Right renal cortex interstitium (tissue), 3 donors: ENCODE results near the gene KDM5B. TPM values are rescaled to one million over a fixed set of nuclear protein-coding genes. Genes with fewer than 3 reads are reported as not detected.
"Not testable (repeated sequence)": the region's sequence is repeated elsewhere in the genome, so short reads cannot be mapped to it uniquely, and the experiment has no call there.

Experiments used
- DNase-seq, 3 donors: peaks; one replicate each; pipeline ENCODE4 v3.0.0-alpha.2; 2013; ENCODE audit warnings: low read depth in 3 of 3, low spot score in 2 of 3
- polyA plus RNA-seq, 3 donors: library from polyadenylated mRNA; unstranded; fragments of 120-200 nt; gene quantifications; one replicate each; pipeline ENCODE4 v1.2.1, GENCODE V29; 2013; ENCODE audit not compliant: insufficient read length in 3 of 3

Gene KDM5B
- 100 to 1,000 TPM in 1 of 3 donors, 10 to 100 TPM in 2; 94.2 to 101 (median 94.4) TPM for polyA plus RNA-seq

- no peak for DNase-seq
Measured at GRCh38 chr1:202807926-202808757, at the start of gene KDM5B. Gene KDM5B, minus strand, starts transcription at chr1:202808421. Its CDS starts 116 bp downstream, at chr1:202808305.

DNA sequence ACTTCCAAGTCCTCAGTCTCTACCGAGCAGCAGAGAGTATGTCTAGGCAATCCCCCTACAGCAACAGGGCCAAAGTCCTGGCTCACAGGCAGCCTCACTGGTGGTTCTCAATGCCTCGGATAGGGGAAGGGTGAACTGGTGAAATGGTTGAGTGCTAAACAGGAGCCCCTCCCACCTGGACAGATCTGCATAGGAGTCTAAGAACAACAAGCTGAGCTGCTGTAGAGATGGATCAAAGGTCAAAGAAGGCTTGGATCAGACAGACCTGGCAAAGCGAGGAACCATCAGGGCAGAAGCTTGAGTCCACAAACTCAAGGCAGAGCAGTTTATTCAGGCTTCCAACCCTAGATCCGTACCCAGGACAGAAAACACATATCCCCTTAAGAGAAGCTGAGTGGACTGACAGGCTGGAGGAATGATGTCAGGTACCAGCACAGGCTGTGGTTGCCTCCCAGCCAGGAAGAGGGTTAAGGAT, 49.0 kb upstream of the KDM5B start:
- DNase-seq: no peak

DNA sequence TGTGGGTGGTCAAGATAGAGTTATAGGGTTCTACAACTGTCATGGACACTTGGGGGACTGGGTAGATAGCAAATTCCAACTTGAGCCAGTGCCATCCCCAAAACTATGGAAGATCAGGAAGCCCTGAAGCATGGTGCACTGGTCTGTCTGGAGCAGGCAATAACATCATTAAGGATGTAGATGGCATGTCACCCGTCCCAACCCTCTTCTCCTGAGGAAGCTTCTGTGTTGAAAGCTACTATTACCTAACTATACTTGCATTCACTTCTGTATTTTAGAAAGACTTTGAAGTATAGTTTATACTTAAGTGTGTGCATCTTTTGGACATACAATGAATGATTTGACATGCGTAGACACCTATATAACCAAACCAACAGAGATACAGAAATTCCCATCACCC, 47.8 kb upstream of the KDM5B start:
- no peak for DNase-seq

- no peak for DNase-seq
Measured at GRCh38 chr1:202854787-202855186, 46.6 kb upstream of the KDM5B start.

DNA sequence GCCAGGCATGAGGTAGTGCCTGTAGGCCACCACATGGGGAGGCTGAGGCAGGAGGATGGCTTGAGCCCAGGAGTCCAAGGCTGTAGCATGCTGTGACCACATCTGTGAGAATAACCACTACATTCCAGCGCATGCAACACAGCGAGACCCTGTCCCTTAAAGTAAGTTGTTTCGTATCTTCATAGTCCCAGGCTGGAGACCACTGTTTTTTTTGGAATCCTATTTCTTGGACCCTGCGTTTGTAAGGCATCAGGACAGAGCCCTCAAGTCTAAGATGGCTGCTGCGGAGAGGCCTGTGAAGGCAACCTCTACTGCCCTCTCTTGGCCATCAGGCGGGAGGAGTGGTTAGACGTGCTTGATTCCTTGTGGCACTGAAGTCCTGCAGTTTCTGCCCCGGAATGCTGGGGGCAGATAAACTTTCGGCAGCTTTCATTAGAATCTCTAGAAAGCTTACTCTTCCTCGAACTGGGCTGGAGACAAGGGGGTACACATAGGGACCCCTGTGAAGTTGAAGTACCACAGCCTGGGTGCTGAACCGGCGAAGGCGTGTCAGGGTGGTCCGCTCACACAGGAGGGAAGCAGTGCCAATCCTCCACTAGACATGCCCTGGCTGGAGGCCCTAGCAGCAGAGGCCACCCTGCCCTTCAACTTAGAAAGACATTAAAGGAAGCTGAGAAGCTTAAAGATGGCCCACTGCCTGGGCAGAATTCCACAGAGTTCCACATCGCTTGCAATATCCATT, 44.1 kb upstream of the KDM5B start:
- DNase-seq: no peak

GRCh38 chr1:202850593-202851362, 42.6 kb upstream of the KDM5B start:
- no peak for DNase-seq

- DNase-seq: no peak
Measured at GRCh38 chr1:202848191-202848542, 39.9 kb upstream of the KDM5B start.

- DNase-seq: no peak
Measured at GRCh38 chr1:202844935-202845334, 36.7 kb upstream of the KDM5B start.

DNA sequence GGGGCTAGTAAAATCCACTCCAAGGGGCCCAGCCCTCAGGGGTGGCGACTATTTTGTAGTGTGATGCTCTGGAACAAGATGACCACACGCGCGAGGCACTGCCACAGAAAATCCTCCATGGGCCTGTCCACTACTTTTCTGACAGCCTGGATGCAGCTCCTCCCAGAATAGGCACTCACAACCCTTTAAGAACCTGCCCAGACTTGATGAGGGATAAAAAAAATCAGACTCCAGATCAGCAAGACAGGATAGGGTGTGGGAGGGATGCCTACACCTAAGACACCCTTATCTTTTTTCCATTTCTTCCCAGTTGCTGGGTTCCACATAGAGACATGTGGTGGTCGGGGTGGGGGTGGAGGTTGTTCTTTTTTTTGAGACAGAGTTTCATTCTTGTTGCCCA, 36.0 kb upstream of the KDM5B start:
- no peak for DNase-seq

- DNase-seq: no peak
Measured at GRCh38 chr1:202843081-202843480, 34.9 kb upstream of the KDM5B start.

GRCh38 chr1:202837746-202838262, 29.6 kb upstream of the KDM5B start:
- DNase-seq: no peak

DNA sequence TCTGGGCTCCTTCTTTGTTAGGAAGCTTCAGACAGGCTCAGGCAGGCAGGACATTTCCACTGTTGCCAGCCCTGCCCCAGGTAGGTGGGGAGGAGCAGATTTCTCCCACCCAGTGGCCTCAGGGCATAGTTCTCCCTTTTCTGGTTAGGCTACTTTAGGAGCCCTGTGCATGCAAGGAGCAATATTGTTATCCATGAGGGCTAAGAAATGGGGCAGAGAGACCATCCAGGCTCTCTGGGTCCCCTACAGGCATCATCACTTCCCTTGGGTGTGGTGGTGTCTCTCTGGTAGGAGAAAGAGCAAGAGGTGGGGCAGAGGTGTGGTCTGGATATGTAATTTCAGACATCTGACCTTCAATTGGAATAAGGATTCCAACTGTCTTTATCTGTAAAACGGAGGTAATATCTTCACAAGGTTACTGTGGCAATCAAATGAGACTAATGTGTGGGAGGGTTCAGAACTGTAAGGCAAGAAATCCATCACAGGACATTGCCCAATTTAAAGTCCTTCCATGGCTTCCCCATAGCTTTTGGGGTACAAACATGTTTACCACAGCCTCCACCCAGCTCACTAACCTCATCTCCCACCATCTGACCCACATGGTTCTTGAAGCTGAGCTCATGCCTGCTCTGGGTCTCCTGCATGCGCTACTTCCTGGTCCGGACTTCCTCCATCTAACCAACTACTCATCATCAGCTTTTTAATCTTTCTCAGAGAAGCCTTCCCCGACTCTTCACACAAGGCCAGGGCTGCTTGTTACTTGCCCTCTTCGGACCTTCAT, 28.6 kb upstream of the KDM5B start:
- DNase-seq: no peak

- DNase-seq: no peak
Measured at GRCh38 chr1:202835548-202836072, 27.4 kb upstream of the KDM5B start.

- no peak for DNase-seq
Measured at GRCh38 chr1:202834771-202835547, 26.7 kb upstream of the KDM5B start.

DNA sequence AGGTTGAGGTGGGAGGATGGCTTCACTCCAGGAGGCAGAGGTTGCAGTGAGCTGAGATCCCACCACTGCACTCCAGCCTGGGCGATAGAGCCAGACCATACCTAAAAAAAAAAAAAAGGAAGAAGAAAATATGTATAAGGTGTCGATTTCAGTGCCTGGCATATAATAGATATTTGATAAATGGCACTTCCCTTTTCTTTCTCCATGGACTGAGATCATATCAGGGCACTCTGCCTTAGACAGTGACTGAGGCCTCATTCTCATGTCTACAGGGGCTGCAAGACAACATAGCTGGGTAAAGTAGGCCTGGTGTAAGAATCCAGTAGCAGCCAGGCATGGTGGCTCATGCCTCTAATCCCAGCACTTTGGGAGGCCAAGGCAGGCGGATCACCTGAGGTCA, 23.7 kb upstream of the KDM5B start:
- no peak for DNase-seq

GRCh38 chr1:202829223-202829622, 21.0 kb upstream of the KDM5B start:
- not testable (repeated sequence) for DNase-seq

- DNase-seq: no peak
Measured at GRCh38 chr1:202825748-202826147, 17.5 kb upstream of the KDM5B start.

DNA sequence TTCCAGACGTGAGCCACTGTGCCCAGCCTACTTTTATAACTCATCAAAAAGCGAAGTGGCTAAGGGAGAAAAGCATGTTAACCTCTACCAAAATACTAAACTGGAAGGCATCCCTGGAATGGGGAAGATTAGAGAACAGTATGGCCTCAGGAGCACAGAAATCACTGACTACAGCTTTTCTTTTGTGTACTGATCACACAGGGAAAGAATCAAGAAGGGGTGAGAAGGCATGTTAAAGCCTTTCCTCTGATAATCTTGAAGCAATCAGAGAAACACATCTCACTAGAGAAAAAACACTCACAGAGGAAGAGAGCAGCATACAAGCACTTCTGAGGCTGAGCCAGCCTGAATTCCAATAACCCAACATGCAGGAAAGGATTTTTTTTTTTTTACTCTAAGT, 13.2 kb upstream of the KDM5B start:
- no peak for DNase-seq

DNA sequence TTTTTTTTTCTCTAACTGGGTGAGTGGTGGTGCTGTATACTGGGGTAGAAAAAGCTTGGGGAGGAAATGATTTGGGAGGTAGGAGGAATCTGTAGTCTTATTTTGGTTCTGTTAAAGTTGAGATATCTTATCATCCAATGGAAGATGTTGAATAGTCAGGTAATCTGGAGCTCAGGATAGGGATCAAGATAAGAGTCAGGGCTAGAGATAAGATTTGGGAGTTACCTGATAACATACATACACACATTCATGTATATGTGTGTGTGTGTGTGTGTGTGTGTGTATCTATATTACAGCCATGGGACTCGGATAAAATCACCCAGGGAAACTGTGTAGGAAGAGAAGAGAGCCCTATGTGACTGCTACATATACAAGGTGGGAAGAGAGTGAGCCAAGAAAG, 10.6 kb upstream of the KDM5B start:
- no peak for DNase-seq
